AG20443 (cell line): ENCODE data around the gene METRN.
A peak's percentile ranks its signal among the peaks of the same experiment; 100 is the strongest.

Experiments used
- DNase-seq: peaks from one replicate; pipeline ENCODE4 v3.0.0; 2012; ENCODE audit warnings: low spot score, mixed read lengths

The METRN gene

GRCh38 chr16:723695-724094 is 8.8 kb downstream of the METRN start:
- no peak for DNase-seq

DNA sequence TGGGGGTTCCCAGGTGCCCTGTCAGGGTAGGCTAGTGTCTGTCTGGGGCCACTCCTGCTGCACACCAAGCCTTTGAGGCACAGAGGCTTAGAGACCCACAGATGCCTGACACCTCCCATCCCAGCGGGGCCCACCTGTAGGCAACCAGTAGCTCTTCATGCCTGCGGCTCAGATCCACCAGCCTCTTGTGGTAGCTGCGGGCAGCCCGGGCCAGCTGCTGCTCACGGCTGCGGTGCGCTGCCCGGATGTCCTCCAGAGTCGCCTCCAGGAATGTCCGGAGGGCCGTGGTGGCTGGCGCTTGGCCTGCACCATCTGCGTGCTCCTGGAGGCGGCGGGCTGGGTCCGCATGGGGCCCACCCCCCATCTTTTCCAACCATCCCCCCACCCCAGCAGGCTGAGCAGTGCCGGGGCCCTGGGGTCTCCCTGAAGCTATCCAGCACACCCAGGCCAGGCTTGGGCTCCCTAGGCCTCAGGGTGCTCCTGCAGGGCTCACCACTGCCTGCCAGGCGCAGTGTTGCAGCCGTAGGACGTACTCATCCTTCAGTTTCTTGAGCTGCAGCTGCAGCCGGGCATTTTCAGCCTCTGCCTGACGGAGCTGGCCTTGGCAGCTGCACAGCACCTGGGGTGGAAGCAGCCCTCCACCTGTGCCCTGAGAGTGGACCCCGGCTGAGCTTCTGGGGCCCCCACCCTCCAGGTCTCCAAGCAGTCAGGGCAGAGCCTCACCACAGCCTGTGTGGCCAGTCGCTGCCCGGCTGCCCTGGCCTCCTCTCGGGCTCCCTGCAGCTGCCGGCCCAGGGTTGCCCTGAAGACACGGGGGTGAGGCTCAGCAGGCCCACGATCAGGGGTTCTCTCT is 9.5 kb downstream of the METRN start:
- DNase-seq: no peak

DNA sequence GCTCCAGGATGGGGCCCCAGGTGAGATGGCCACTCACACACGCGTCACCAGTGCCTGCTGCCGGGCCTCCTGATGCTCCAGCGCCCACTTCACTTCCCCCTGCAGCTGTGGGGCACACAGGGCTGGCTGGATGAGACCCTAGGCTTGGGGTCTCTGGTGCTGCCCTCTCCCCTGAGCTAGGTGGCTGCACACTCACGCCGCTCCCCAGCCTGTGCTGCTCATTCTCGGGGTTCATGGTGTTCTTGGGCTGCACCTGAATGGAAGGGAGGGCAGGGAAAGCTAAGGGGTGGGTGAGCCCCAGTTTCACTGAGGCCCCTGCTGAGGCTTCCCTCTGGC is 10.1 kb downstream of the METRN start:
- DNase-seq: no peak

GRCh38 chr16:725463-726187 is 10.7 kb downstream of the METRN start:
- DNase-seq: no peak

DNA sequence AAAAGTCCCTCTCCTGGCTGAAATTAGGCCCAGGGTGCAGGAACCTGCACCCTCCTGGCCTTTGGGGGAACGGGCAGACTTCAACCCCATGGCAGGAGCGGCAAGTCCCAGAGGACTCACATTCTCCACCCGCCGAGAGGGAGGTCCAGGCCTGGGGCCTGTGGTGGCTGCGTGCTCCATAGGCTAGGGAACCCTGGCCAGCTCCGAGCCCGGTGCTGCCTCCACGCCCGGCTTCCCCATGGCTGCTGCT is 11.2 kb downstream of the METRN start:
- DNase-seq: no peak

DNA sequence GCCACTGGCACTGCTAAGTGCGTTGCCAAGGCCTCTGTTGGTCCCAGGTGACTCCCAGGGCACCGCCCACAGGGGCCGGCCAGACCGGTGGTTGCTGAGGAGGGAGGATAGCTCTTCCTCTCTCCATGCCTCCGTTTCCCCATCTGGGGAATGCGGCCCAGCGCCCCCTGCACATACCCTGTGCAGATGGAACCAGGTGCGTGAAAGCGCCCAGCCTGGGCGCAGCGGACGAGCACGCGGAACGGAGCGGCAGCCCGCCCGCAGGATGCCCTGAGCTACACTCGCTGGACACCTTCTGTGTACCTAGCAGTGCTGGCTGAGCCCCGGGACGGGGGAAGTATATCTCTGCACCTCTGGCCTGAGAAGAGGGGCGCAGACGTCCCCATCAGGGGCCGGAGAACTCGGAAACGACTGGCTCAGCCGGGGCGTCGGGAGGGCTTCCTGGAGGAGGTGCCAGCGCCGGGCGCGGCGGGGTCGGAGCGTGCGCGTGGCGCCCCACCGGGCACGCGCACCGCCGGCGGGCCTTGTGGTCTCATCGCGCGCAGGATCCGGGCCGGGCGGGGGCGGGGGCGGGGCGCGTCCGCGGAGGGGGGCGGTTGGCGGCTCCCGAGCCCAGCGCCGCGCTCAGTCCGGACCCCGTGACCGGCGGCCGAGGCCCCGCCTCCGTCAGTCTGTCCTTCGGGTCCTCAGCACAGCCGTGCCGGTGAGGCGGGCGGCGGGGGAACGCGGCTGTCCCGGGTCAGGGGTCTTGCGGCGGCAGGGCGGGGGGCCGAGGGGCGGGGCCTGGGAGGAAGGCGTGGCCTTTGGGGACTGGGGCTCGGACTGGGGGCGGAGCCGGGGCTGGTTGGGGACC is 11.7 kb downstream of the METRN start, which contains the start of the genes CCDC78 and HAGHL:
CCDC78 (minus strand) TSS at position 6 of the 853 bp plus-strand sequence. CDS start 76 bp downstream, outside the sequence.
HAGHL (plus strand) TSS at position 669 of the 853 bp plus-strand sequence. CDS start 404 bp downstream, outside the sequence.
- peak; percentile 73 for DNase-seq

DNA sequence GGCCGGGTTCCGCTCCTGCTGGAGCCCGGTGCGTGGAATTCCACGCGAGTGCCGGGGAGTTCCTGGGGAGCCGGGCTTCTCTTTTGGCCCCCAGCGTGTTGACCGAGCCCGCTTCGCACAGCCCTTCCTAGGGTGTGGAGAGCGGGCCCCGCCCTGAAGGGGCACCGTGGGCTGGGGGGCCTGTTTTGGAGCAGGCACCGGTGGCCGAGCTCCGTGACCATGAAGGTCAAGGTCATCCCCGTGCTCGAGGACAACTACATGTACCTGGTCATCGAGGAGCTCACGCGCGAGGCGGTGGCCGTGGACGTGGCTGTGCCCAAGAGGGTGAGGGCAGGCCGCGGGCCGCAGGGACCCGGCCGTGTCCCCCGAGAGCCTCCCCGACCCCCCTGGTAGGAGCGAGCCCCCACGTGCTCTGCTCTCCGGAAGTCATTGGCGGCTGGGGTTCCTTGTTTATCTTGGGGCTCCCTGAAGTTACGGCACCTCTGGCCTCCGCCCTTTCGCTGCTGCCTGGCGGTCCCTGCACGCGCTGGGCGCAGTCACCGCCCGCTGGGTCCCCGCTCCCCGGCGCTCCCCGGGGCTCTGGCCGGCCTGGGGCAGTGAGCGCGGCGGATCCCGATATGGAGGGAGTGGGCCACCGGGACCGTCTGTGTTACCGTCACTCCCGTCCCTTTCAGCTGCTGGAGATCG is 12.5 kb downstream of the METRN start:
- DNase-seq: no peak

- DNase-seq: peak; percentile 89
Measured at GRCh38 chr16:728131-728889, 13.4 kb downstream of the METRN start.

DNA sequence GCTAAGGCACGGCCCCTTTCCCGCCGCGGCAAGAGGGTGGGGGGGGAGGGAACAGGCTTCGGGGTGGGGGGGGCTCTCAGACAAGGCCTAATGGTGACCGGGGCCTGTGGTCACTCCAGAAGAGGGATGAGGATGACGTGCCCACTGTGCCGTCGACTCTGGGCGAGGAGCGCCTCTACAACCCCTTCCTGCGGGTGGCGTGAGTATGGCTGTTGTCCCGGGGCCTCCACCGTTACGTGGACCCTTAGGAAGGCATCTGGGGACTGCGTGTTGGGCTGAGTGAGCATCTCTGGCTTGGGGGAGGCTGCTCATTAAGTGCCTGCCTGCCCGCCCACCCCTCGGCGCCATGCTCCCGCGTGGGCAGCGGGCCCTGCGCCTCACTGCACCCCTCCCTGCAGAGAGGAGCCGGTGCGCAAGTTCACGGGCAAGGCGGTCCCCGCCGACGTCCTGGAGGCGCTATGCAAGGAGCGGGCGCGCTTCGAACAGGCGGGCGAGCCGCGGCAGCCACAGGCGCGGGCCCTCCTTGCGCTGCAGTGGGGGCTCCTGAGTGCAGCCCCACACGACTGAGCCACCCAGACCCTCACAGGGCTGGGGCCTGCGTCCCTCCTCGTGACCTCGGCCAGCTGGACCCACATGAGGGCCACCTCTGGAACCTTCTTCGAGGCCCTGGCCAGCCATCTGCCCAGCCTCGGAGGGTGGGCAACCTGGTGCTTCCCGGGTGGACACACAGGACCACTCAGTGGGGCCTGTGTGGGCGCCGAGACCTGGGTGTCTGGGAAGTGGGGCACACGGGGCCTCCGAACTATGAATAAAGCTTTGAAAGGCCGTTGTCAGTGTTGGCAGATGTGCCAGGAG is 14.2 kb downstream of the METRN start:
- no peak for DNase-seq

- DNase-seq: no peak
Measured at GRCh38 chr16:729768-730665, 15.1 kb downstream of the METRN start.

- no peak for DNase-seq
Measured at GRCh38 chr16:730666-731509, 16.0 kb downstream of the METRN start.

DNA sequence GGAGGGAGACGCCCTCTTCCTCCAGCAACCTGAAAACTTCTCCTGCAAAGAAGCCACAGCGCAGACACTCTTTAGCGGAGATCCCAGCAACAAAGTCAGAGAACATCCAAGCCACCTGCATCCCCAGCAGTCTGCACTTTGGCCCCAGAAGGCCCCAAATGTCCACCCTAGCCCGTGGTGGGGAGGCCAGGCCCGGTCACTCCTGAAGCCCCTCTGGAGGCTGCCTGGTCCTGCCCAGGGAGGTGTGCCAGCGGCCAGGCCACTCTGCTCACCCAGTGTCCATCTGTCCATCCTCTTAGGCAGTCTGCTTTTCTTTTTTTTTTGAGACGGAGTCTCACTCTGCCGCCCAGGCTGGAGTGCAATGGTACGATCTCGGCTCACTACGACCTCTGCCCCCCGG is 17.4 kb downstream of the METRN start:
- DNase-seq: no peak

DNA sequence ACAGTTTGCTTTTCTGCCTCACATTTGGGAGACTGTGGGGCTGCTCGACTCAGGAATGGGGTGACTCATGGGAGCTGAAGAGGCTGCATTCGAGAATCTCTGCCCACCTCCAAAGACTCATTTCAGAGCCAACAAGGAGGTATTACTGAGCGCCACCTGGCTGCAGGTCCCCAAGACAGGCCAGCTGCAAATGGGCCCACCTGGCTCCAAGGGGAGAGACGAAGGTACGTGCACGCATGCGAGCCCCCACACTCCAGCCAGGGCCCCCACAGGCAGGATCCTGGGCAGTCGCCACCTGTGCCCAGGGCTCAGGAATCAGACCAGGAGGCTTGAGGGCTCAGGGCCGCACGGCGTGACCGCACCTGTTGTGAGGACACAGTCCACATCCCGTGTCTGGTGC is 18.0 kb downstream of the METRN start:
- DNase-seq: no peak

GRCh38 chr16:733382-734207 is 18.7 kb downstream of the METRN start:
- no peak for DNase-seq

DNA sequence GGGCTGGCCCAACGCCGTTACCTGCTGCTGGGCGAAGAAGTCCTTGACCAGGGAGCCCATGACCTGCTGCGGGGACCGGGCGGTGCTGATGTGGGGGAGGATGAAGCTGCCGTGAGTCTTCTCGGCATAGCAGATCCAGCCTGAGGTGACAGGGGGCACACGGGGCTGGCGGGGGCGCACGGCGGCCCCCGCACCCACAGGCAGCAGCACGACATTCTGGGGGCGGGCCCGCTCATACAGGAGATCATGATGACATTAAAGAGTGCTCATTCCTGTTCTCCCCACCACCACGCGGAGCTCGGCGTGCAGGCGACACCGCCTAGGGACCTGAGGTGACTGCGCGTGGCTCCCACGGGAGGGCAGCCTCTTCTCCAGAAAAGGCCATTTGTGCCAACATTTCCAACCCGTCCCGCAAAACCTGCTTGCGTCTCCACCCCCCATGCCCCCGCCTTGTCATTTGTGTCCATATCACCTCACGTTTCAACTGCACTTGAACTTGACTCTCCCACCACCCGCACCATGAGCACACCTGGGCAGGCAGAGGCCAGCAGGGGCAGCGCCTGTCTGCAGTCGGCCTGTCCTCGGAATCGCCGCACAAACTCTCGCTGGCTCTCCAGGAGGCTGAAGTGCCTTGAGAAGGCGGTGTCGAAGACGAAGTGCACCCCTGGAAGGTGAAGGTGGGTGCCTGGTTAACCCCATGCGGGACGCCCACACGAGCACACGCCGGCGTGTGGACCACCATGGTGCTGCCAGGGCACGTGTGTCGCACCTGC is 19.5 kb downstream of the METRN start:
- no peak for DNase-seq
